ENCODE measurements around the gene AGBL5.

Gene AGBL5

GRCh38 chr2:27050996-27051901 is at the start of gene AGBL5:
TSS of gene AGBL5 (plus strand) at chr2:27051668. CDS start at chr2:27052959, 1,291 bp downstream.
- Histone ChIP-seq H3K4me3 (ENCODE audit: low read depth in 1 of 2, low read length in 2 of 2) (peak within 1 kb of the TSS; percentile 83 to 97), H3K9me3 (ENCODE audit: control insufficient read depth in 1 of 2, low read length in 2 of 2) (no peaks in the 10 kb centered on the region), H3K4me1 (ENCODE audit: control insufficient read depth in 1 of 2, insufficient read depth in 2 of 2, low read length in 2 of 2) (peaks cover 0 to 21% of the 10 kb centered on the region in 2 donors), H3K36me3 (ENCODE audit: control insufficient read depth in 1 of 2, insufficient read depth in 2 of 2, low read length in 2 of 2) (peaks cover 26 to 30% of the 10 kb centered on the region in 2 donors), H3K27me3 (ENCODE audit: low read depth, low read length) (no peaks in the 10 kb centered on the region), H3K27ac (ENCODE audit: low read length) (peak within 1 kb of the TSS; percentile 93)

DNA sequence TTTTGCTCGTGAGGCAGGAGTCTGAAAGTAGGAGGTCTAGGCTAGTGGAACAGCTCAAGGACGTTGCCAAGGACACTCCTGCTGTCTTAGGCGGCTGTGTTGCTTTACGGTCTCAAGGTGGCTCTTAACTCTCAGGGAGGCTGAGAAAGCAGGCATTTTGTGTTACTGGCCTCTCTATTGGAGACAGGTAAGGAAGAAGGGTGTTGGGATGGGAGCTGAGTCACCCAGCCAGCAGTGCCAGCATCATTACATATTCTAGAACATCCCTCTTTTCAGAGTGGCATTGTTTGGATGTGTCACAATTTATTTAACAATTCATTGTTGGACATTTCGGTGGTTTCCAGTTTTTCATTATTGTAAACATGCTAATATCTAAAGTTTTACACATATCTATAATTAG is 49.5 kb upstream of the AGBL5 start:
- Histone ChIP-seq H3K4me3 (ENCODE audit: low read depth in 1 of 2, low read length in 2 of 2) (no peak overlapping the region), H3K36me3 (ENCODE audit: control insufficient read depth in 1 of 2, insufficient read depth in 2 of 2, low read length in 2 of 2) (no peaks in the 10 kb centered on the region), H3K9me3 (ENCODE audit: control insufficient read depth in 1 of 2, low read length in 2 of 2) (no peaks in the 10 kb centered on the region), H3K27me3 (ENCODE audit: low read depth, low read length) (no peaks in the 10 kb centered on the region), H3K27ac (ENCODE audit: low read length) (no peak overlapping the region), H3K4me1 (ENCODE audit: control insufficient read depth in 1 of 2, insufficient read depth in 2 of 2, low read length in 2 of 2) (no peaks in the 10 kb centered on the region)

- H3K4me1 ChIP-seq (ENCODE audit: control insufficient read depth in 1 of 2, insufficient read depth in 2 of 2, low read length in 2 of 2), result no peaks in the 10 kb centered on the region
- no peak overlapping the region for H3K27ac ChIP-seq (ENCODE audit: low read length)
- no peak overlapping the region for H3K4me3 ChIP-seq (ENCODE audit: low read depth in 1 of 2, low read length in 2 of 2)
- H3K36me3 ChIP-seq (ENCODE audit: control insufficient read depth in 1 of 2, insufficient read depth in 2 of 2, low read length in 2 of 2), result no peaks in the 10 kb centered on the region
- no peaks in the 10 kb centered on the region for H3K9me3 ChIP-seq (ENCODE audit: control insufficient read depth in 1 of 2, low read length in 2 of 2)
- H3K27me3 ChIP-seq (ENCODE audit: low read depth, low read length), result no peaks in the 10 kb centered on the region
These were observed 48.5 kb upstream of the AGBL5 start for GRCh38 chr2:27003007-27003406.

GRCh38 chr2:27003857-27004256 is 47.6 kb upstream of the AGBL5 start:
- H3K9me3 ChIP-seq (ENCODE audit: control insufficient read depth in 1 of 2, low read length in 2 of 2), result no peaks in the 10 kb centered on the region
- no peaks in the 10 kb centered on the region for H3K4me1 ChIP-seq (ENCODE audit: control insufficient read depth in 1 of 2, insufficient read depth in 2 of 2, low read length in 2 of 2)
- no peaks in the 10 kb centered on the region for H3K27me3 ChIP-seq (ENCODE audit: low read depth, low read length)
- no peak overlapping the region for H3K27ac ChIP-seq (ENCODE audit: low read length)
- no peak overlapping the region for H3K4me3 ChIP-seq (ENCODE audit: low read depth in 1 of 2, low read length in 2 of 2)
- no peaks in the 10 kb centered on the region for H3K36me3 ChIP-seq (ENCODE audit: control insufficient read depth in 1 of 2, insufficient read depth in 2 of 2, low read length in 2 of 2)

DNA sequence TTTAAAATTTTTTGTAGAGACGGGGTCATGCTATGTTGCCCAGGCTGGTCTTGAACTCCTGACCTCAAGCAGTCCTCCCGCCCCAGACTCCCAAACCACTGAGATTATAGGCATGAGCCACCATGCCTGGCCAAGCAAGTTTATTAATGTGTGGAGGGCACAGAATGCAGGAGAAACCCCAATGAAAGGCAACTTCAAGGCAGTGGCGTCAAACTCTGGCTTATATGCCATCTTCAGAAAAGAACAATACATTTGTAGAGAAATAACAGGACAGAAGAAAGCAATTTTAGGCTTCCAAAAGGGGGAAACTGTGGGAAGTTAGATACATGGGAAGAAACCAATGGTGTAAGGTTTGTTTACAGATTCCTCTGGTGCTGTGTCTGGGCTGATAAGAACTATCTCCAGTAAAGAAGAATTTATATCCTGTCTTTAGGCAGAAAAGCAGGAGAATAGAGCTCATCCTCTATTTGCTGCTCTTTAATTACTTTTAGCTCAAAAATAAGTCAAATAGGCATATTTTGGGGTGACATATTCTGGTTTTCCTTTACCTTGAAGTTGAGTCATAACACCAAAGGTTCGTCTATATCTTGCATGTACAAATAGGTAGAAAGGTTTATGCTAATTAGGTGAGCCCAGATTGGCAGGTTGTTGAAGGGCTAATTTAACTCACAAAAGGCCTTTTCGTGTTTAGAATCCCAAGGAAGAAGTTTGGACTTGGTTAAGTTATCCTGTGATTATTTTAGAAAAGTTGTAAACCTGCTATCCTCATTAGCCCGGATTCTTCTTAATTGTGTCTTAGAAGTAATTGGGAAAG is 44.7 kb upstream of the AGBL5 start:
- no peaks in the 10 kb centered on the region for H3K9me3 ChIP-seq (ENCODE audit: control insufficient read depth in 1 of 2, low read length in 2 of 2)
- no peak overlapping the region for H3K27ac ChIP-seq (ENCODE audit: low read length)
- no peaks in the 10 kb centered on the region for H3K36me3 ChIP-seq (ENCODE audit: control insufficient read depth in 1 of 2, insufficient read depth in 2 of 2, low read length in 2 of 2)
- H3K4me3 ChIP-seq (ENCODE audit: low read depth in 1 of 2, low read length in 2 of 2), result no peak overlapping the region
- no peaks in the 10 kb centered on the region for H3K4me1 ChIP-seq (ENCODE audit: control insufficient read depth in 1 of 2, insufficient read depth in 2 of 2, low read length in 2 of 2)
- no peaks in the 10 kb centered on the region for H3K27me3 ChIP-seq (ENCODE audit: low read depth, low read length)

DNA sequence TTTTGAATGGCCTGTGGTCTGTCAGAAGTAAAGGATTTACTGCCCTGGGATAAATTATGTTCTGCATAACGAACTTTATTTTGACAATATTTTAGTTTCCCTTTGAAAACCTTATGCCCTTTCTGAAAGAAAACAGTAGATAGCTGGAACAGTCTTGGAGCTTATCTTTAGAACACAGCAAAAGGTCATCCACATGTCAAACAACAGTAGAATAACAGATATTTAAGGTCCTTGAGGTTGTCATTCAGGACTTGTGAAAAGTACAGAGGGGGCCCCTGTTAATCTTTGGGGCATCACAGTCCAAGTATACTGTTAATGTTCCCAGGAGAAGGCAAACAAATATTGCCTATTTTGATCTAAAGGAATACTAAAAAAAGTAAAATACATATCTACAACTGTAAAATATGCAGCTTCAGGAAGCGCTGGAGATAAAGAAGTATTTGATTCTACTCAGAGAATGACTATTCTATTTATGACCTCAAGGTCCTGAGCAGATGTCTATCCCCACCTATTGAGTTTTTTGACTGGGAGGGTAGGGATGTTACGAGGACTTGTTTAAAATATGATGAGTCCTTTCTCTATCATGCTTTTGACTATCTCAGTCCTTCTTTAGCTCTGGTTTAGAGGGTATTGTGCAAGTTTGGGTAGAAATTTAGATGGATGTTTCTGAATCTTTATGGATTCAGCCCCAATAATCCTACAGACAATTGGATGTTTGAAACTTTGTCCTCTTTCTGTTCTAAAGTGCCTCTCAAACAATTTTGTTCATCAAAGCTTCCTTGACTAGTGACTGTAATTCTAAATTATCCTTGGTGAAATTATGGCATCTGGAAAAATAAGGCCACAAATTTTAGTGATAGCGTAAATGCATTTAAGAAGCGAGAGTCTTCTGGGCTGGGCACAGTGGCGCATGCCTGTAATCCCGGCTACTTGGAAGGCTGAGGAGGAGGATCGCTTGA is 43.8 kb upstream of the AGBL5 start:
- H3K27ac ChIP-seq (ENCODE audit: low read length), result no peak overlapping the region

GRCh38 chr2:27008678-27009077 is 42.8 kb upstream of the AGBL5 start:
- no peaks in the 10 kb centered on the region for H3K4me1 ChIP-seq (ENCODE audit: control insufficient read depth in 1 of 2, insufficient read depth in 2 of 2, low read length in 2 of 2)
- no peaks in the 10 kb centered on the region for H3K27me3 ChIP-seq (ENCODE audit: low read depth, low read length)
- H3K27ac ChIP-seq (ENCODE audit: low read length), result no peak overlapping the region
- H3K36me3 ChIP-seq (ENCODE audit: control insufficient read depth in 1 of 2, insufficient read depth in 2 of 2, low read length in 2 of 2), result no peaks in the 10 kb centered on the region
- H3K4me3 ChIP-seq (ENCODE audit: low read depth in 1 of 2, low read length in 2 of 2), result no peak overlapping the region
- H3K9me3 ChIP-seq (ENCODE audit: control insufficient read depth in 1 of 2, low read length in 2 of 2), result no peaks in the 10 kb centered on the region

More for the DNA sequence above, 43.8 kb upstream of the AGBL5 start:
- Histone ChIP-seq H3K9me3 (ENCODE audit: control insufficient read depth in 1 of 2, low read length in 2 of 2) (no peaks in the 10 kb centered on the region), H3K27me3 (ENCODE audit: low read depth, low read length) (no peaks in the 10 kb centered on the region), H3K36me3 (ENCODE audit: control insufficient read depth in 1 of 2, insufficient read depth in 2 of 2, low read length in 2 of 2) (no peaks in the 10 kb centered on the region), H3K4me3 (ENCODE audit: low read depth in 1 of 2, low read length in 2 of 2) (no peak overlapping the region), H3K4me1 (ENCODE audit: control insufficient read depth in 1 of 2, insufficient read depth in 2 of 2, low read length in 2 of 2) (no peaks in the 10 kb centered on the region)

- no peaks in the 10 kb centered on the region for H3K4me1 ChIP-seq (ENCODE audit: control insufficient read depth in 1 of 2, insufficient read depth in 2 of 2, low read length in 2 of 2)
- no peak overlapping the region for H3K4me3 ChIP-seq (ENCODE audit: low read depth in 1 of 2, low read length in 2 of 2)
- H3K27me3 ChIP-seq (ENCODE audit: low read depth, low read length), result no peaks in the 10 kb centered on the region
- no peak overlapping the region for H3K27ac ChIP-seq (ENCODE audit: low read length)
- H3K36me3 ChIP-seq (ENCODE audit: control insufficient read depth in 1 of 2, insufficient read depth in 2 of 2, low read length in 2 of 2), result no peaks in the 10 kb centered on the region
- no peaks in the 10 kb centered on the region for H3K9me3 ChIP-seq (ENCODE audit: control insufficient read depth in 1 of 2, low read length in 2 of 2)
These were observed 42.4 kb upstream of the AGBL5 start for GRCh38 chr2:27009083-27009482.

DNA sequence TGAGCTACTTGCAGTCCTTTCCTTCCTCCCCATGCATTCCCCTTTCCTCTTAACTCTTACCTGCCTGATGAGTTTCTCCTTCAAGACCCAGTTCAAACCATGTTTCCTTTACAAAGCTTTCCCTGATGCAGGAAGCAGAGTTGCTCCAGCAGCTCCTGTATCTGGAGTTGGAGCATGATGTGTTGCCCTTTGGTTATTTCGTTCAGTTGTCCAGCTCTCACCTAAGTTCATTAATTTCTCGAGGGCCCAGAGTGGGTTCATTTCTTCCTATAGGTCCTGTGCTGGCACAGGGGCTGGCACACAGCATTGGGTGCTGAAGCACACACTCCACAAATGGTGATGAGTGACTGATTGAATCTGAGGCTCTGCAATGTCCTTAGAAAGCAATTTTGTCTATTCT is 41.8 kb upstream of the AGBL5 start:
- Histone ChIP-seq H3K36me3 (ENCODE audit: control insufficient read depth in 1 of 2, insufficient read depth in 2 of 2, low read length in 2 of 2) (no peaks in the 10 kb centered on the region), H3K27ac (ENCODE audit: low read length) (no peak overlapping the region), H3K4me3 (ENCODE audit: low read depth in 1 of 2, low read length in 2 of 2) (no peak overlapping the region), H3K27me3 (ENCODE audit: low read depth, low read length) (no peaks in the 10 kb centered on the region), H3K9me3 (ENCODE audit: control insufficient read depth in 1 of 2, low read length in 2 of 2) (no peaks in the 10 kb centered on the region), H3K4me1 (ENCODE audit: control insufficient read depth in 1 of 2, insufficient read depth in 2 of 2, low read length in 2 of 2) (no peaks in the 10 kb centered on the region)

- H3K4me3 ChIP-seq (ENCODE audit: low read depth in 1 of 2, low read length in 2 of 2), result no peak overlapping the region
- H3K36me3 ChIP-seq (ENCODE audit: control insufficient read depth in 1 of 2, insufficient read depth in 2 of 2, low read length in 2 of 2), result no peaks in the 10 kb centered on the region
- H3K27me3 ChIP-seq (ENCODE audit: low read depth, low read length), result no peaks in the 10 kb centered on the region
- H3K9me3 ChIP-seq (ENCODE audit: control insufficient read depth in 1 of 2, low read length in 2 of 2), result no peaks in the 10 kb centered on the region
- H3K27ac ChIP-seq (ENCODE audit: low read length), result no peak overlapping the region
- no peaks in the 10 kb centered on the region for H3K4me1 ChIP-seq (ENCODE audit: control insufficient read depth in 1 of 2, insufficient read depth in 2 of 2, low read length in 2 of 2)
These were observed 41.3 kb upstream of the AGBL5 start for GRCh38 chr2:27010139-27010538.

Data from muscle layer of duodenum (tissue), 2 donors.